ENCODE data around the gene RALGAPA2.

RALGAPA2 gene

GRCh38 chr20:20685635-20686034 is 26.8 kb downstream of the RALGAPA2 start:
- DNase-seq (ENCODE audit: low read depth in 2 of 3, low spot score in 1 of 3) = no peak

DNA sequence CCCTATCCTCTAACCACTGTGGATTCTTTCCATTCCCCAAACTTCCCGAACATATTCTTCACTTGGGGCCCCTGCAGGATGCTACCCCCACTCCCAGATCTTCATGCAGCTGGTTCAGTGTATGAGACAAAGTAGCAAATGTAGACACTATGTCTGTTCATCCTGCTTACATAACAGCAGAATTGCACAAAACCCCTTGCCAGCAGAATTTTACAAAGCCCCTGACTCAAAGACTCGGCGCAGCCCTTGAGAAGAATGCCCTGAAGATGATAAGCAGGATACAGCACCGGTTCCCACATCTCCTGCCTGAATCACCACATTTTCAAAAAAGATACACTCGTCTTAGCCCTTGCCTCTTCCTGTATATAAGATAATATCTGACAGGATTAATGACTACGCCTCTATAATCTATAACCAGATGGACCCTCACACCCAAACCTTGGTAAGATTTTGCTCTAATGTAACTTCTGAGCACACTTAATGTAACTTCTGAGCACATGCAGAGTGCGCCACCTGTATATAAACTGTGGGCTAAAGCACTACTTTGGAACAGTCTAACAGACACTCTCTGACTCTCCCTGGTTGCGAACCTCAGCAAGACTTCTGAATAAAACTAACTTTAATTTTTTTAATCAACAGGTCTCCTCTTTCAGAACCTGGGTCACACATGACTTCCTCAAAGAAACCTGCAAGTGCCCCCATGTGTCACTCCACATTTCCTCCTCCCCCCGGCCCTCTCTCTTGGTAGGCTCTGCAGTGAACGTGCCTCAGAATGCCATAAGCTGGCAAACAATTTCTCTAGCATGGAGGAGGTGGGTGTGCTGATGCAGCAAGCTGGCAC is 28.7 kb downstream of the RALGAPA2 start:
- no peak for DNase-seq (ENCODE audit: low read depth in 2 of 3, low spot score in 1 of 3)

DNA sequence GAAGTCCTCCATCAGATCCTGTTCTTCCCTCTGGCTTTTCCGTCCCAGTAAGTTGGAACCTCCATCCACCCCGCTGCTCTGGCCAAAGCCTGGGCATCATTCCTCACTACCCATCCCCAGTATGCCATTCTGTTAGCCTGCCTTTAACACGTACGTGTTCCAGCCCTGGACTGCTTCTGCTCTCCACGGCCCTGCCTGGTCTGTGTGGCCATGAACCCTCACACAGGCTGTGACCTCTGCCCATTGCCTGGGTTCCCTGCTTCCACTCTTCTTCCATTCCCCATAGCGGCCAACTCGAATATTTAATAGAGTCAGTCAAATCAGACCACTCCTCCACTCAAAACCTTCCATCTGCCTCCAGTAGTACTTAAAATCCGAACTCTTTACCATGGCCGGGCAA is 29.4 kb downstream of the RALGAPA2 start:
- no peak for DNase-seq (ENCODE audit: low read depth in 2 of 3, low spot score in 1 of 3)

GRCh38 chr20:20680991-20681508 is 31.4 kb downstream of the RALGAPA2 start:
- DNase-seq (ENCODE audit: low read depth in 2 of 3, low spot score in 1 of 3) = no peak

DNA sequence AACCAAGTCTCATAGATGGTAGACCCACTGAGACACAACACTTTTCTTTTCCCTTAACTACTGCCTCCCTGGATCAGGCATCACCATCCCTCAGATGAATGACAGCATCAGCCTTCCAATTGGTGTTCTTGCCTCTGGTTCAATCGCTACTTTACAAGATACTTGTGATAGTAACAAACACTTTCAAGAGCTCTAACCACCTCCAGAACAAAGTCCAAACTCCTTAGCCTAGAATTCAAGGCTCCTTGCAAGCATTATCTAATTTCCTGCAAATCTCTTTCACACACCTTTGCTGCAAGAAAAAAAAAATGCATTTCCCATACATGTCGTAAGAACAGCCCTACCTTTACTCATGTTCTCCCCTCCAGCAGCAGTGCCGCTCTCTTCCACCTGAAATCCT is 33.1 kb downstream of the RALGAPA2 start:
- DNase-seq (ENCODE audit: low read depth in 2 of 3, low spot score in 1 of 3) = no peak

DNA sequence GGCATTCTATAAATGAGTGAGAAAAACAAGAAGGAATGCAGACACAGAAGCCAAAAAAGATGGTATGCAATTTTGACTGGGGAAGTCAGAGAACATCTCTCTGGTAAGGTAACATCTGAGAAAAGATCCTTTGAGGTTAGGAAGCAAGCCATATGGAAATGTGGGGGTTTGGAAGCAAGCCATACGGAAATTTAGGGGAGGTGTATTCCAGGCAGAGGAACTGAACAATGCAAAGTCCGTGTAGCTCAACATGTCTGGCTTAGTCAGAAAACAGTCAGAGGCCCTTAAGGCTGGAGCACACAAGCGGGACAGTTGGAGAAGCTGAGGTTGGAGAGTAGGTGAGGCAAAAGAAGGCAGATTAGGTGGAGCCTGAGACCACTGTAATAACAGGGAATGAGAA is 35.3 kb downstream of the RALGAPA2 start:
- DNase-seq (ENCODE audit: low read depth in 2 of 3, low spot score in 1 of 3) = no peak

- no peak for DNase-seq (ENCODE audit: low read depth in 2 of 3, low spot score in 1 of 3)
Measured at GRCh38 chr20:20668639-20669038, 43.8 kb downstream of the RALGAPA2 start.

DNA sequence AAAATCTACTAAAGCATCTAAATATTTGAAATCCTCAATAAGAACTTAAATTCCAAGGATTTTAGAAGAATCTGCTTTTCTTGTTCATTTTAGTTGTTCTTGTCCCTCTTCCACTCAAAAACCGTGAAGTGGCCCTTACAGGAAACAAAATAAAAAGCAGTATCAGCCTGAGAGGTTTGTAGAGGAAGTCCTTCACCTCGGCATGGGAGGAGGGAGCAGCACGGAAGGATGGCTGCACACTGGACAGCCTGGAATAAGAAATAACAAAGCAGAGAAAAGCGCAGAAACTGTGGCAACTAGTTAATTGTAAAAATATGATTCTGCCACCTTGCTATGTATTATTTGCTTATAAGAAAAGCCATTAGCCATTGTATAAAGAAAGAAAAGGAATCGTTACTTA is 46.1 kb downstream of the RALGAPA2 start:
- DNase-seq (ENCODE audit: low read depth in 2 of 3, low spot score in 1 of 3) = no peak

- no peak for DNase-seq (ENCODE audit: low read depth in 2 of 3, low spot score in 1 of 3)
Measured at GRCh38 chr20:20665606-20666332, 46.7 kb downstream of the RALGAPA2 start.

DNA sequence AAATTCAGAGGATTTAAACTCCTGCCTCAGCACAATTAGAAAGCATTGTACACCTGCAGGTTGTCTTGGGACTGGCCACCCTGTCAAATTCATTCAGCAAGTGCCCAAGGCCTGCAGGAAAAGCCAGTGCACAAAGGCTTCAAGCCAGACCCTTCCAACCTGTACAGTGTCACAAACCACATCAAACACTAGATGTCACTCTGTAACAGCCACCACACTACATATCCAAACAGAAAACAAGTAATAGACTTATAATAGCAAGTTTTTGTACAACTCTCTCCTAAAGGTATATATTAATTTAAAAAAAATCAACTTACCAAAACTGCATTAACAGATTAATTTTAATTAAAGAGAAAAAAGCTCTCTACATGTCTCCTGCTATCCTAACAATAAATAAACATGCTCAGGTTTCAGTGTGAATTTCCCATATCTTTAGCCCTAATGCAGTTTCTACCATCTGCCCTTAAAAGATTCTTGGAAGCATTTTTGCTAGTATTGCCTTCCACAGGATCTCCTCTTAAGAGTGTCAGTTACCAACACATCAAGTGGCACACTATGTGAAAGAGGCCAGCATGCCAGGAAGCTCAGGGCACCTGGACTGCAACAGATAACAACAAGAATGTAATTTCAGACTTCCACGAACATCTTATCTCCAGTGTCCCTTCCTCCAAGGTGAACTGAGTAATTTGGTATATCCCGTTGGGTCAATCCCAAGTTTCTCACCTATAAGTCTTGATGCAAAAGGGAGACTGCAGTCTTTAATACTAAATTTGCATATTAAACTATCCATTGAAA is 47.5 kb downstream of the RALGAPA2 start:
- DNase-seq (ENCODE audit: low read depth in 2 of 3, low spot score in 1 of 3) = no peak

- no peak for DNase-seq (ENCODE audit: low read depth in 2 of 3, low spot score in 1 of 3)
Measured at GRCh38 chr20:20663841-20664240, 48.6 kb downstream of the RALGAPA2 start.

- no peak for DNase-seq (ENCODE audit: low read depth in 2 of 3, low spot score in 1 of 3)
Measured at GRCh38 chr20:20658871-20659431, 53.5 kb downstream of the RALGAPA2 start.

GRCh38 chr20:20658123-20658522 is 54.3 kb downstream of the RALGAPA2 start:
- DNase-seq (ENCODE audit: low read depth in 2 of 3, low spot score in 1 of 3) = no peak

- no peak for DNase-seq (ENCODE audit: low read depth in 2 of 3, low spot score in 1 of 3)
Measured at GRCh38 chr20:20657092-20657491, 55.4 kb downstream of the RALGAPA2 start.

- no peak for DNase-seq (ENCODE audit: low read depth in 2 of 3, low spot score in 1 of 3)
Measured at GRCh38 chr20:20655883-20656282, 56.6 kb downstream of the RALGAPA2 start.

DNA sequence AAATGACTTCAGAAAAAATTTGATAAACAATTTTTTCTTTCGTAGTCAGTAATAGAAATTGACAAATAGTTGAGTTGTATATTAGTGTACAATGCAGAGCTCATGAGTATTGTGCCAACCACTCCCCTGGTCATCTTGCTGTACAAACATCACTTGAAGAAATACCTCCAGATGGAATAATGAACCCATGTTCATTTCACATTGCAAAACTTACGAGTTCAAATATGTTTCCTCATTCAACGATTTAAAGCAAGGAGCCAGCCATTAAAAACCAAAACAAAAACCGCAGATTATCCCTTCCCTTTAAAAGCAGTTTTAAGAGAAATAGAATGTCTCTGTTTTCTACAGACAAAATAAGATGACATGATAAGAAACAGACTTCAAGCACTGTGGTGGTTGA is 62.5 kb downstream of the RALGAPA2 start:
- DNase-seq (ENCODE audit: low read depth in 2 of 3, low spot score in 1 of 3) = no peak

- DNase-seq (ENCODE audit: low read depth in 2 of 3, low spot score in 1 of 3) = no peak
Measured at GRCh38 chr20:20643927-20644326, 68.5 kb downstream of the RALGAPA2 start.

GRCh38 chr20:20641783-20642182 is 70.7 kb downstream of the RALGAPA2 start:
- DNase-seq (ENCODE audit: low read depth in 2 of 3, low spot score in 1 of 3) = no peak

- DNase-seq (ENCODE audit: low read depth in 2 of 3, low spot score in 1 of 3) = no peak
Measured at GRCh38 chr20:20638878-20639277, 73.6 kb downstream of the RALGAPA2 start.

DNA sequence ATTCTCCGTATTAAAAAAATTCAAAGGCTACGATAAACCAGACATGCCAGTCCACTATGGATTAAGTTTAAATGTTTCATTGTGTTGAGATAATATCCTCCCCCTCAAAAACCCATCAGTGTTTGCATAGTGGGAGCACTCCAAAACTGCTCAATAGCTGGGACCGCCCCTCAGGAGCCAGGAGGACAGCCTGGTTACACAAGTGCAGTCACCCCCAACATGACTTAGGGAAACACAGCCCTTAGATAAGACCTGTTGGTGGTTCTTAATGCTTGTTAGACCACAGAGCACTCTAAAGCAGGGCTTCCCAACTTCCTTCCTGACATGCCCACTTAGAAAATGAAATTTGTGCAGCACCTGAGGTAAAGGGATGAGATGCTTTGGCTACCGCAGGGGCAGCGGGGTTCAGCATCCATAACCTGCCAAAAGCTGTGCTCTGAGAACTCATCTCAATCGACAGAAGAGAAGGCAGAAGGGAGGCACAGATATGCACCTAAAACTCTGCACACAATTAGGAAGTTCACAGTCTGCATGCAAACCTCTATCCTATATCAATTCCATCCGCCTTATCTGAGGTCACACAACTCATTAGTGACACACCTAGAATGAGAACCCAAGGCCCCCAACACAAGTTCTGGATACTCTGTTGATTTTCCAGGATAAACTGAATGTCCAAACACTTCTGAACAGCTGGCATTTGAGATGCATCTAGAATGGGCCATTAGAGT is 74.3 kb downstream of the RALGAPA2 start:
- DNase-seq (ENCODE audit: low read depth in 2 of 3, low spot score in 1 of 3) = no peak

DNA sequence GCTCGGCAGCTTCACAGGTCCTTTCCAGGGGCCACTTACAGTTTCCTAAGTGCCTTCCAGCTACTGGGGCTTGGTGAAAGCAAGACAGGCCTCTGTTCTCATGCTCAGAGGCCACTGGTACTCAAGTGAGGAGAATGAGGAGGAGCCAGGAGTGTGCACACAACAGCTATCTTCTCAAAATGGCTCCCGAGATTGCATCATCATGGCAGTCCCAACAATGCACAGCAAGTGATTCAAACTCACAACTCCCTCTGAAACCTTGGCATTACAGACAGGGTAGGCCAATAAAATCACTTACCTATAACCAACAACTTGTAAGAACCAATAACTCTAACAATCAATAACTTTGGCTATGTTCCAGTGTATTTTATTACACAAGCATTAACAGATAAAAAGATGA is 77.4 kb downstream of the RALGAPA2 start:
- no peak for DNase-seq (ENCODE audit: low read depth in 2 of 3, low spot score in 1 of 3)

All from stimulated activated CD4-positive, alpha-beta T cell treated with anti-CD3 and anti-CD28 coated beads, Interleukin-12 subunit alpha, Interleukin-12 subunit beta, amount 100 ng/mL, for 48 hours (primary cell).